ENCODE results near the gene GTF2IRD2. TPM values are rescaled to one million over a fixed set of nuclear protein-coding genes. Genes with fewer than 3 reads are reported as not detected.
"Not testable (repeated sequence)": the region's sequence is repeated elsewhere in the genome, so short reads cannot be mapped to it uniquely, and the experiment has no call there.

The GTF2IRD2 gene
- total RNA-seq, 1 donor from 2014 or later, result 5.3 TPM

GRCh38 chr7:74874748-74875512 lies 23.5 kb upstream of the GTF2IRD2 start:
- peak; percentile 2 for DNase-seq (ENCODE audit: low read depth)
- FAIRE-seq, result not testable (repeated sequence)

DNA sequence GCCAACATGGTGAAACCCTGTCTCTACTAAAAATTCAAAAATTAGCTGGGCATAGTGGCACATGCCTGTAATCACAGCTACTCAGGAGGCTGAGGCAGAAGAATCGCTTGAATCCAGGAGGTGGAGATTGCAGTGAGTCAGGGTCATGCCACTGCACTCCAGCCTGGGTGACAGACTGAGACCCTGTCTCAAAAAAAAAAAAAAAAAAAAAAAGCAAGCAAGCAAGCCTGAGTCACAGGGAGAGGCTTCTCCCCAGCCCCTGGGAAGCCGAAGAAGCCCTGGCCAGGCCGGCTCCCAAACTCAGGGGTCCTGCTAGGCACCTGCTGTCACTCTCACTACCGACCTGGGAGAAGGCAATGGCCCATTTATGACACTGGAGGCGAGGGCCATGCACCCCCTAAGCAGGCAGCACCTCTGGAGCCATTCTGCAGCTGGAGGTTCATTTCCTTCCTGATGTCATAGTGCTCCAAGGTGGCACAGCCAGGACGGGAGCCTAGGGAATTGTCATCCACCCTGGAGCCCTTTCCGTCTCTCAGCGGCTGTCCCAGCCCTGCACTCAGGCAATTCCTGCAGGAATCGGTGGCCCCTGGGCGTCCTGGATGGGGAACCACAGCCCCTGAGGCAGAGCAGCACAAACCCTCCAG lies 22.8 kb upstream of the GTF2IRD2 start:
- not testable (repeated sequence) for FAIRE-seq

More at GRCh38 chr7:74874748-74875512, 23.5 kb upstream of the GTF2IRD2 start:
- H3K79me2 ChIP-seq (ENCODE audit: insufficient read depth, low read length); H3K36me3 Mint-ChIP-seq (ENCODE audit: low read depth, unreplicated experiment); H2AFZ ChIP-seq (ENCODE audit: low read depth, low read length); H3K27me3 ChIP-seq (ENCODE audit: insufficient read depth, low read length); H3K9me3 Mint-ChIP-seq (ENCODE audit: unreplicated experiment); H3K4me3 ChIP-seq (ENCODE audit: insufficient read depth, low read depth, low read length); H3K36me3 ChIP-seq (ENCODE audit: insufficient read depth, low read length); H3K9me3 ChIP-seq (ENCODE audit: insufficient read depth, low read depth, low read length); H3K9ac ChIP-seq (ENCODE audit: low read length); H3K27ac Mint-ChIP-seq (ENCODE audit: unreplicated experiment); H3K27me3 Mint-ChIP-seq (ENCODE audit: low read depth, unreplicated experiment); H3K27ac ChIP-seq (ENCODE audit: low read depth, low read length); H3K4me1 Mint-ChIP-seq (ENCODE audit: low read depth, unreplicated experiment); H3K4me3 Mint-ChIP-seq (ENCODE audit: unreplicated experiment); H3K4me1 ChIP-seq (ENCODE audit: insufficient read depth, low read length); H4K20me1 ChIP-seq (ENCODE audit: insufficient read depth, low read length): not testable (repeated sequence)
- H3K4me2 ChIP-seq (ENCODE audit: low read length), result peak overlapping the region; percentile 30

GRCh38 chr7:74872542-74872941 lies 21.1 kb upstream of the GTF2IRD2 start:
- H3K79me2 ChIP-seq (ENCODE audit: insufficient read depth, low read length); H2AFZ ChIP-seq (ENCODE audit: low read depth, low read length); H3K27me3 ChIP-seq (ENCODE audit: insufficient read depth, low read length); H3K9ac ChIP-seq (ENCODE audit: low read length); FAIRE-seq; H3K36me3 Mint-ChIP-seq (ENCODE audit: low read depth, unreplicated experiment); H3K27ac Mint-ChIP-seq (ENCODE audit: unreplicated experiment); H3K4me3 ChIP-seq (ENCODE audit: insufficient read depth, low read depth, low read length); H4K20me1 ChIP-seq (ENCODE audit: insufficient read depth, low read length); H3K9me3 ChIP-seq (ENCODE audit: insufficient read depth, low read depth, low read length); H3K4me2 ChIP-seq (ENCODE audit: low read length); H3K27ac ChIP-seq (ENCODE audit: low read depth, low read length); H3K27me3 Mint-ChIP-seq (ENCODE audit: low read depth, unreplicated experiment); H3K4me1 Mint-ChIP-seq (ENCODE audit: low read depth, unreplicated experiment); H3K4me3 Mint-ChIP-seq (ENCODE audit: unreplicated experiment); DNase-seq (ENCODE audit: low read depth); H3K9me3 Mint-ChIP-seq (ENCODE audit: unreplicated experiment); H3K36me3 ChIP-seq (ENCODE audit: insufficient read depth, low read length); H3K4me1 ChIP-seq (ENCODE audit: insufficient read depth, low read length): not testable (repeated sequence)

More for the DNA sequence above, 22.8 kb upstream of the GTF2IRD2 start:
- H3K9me3 Mint-ChIP-seq (ENCODE audit: unreplicated experiment); H3K4me3 ChIP-seq (ENCODE audit: insufficient read depth, low read depth, low read length); H3K27ac ChIP-seq (ENCODE audit: low read depth, low read length); H3K36me3 Mint-ChIP-seq (ENCODE audit: low read depth, unreplicated experiment); H2AFZ ChIP-seq (ENCODE audit: low read depth, low read length); H3K27ac Mint-ChIP-seq (ENCODE audit: unreplicated experiment); H3K4me3 Mint-ChIP-seq (ENCODE audit: unreplicated experiment); H3K4me1 Mint-ChIP-seq (ENCODE audit: low read depth, unreplicated experiment); H3K4me2 ChIP-seq (ENCODE audit: low read length); H3K4me1 ChIP-seq (ENCODE audit: insufficient read depth, low read length); DNase-seq (ENCODE audit: low read depth); H3K27me3 ChIP-seq (ENCODE audit: insufficient read depth, low read length); H3K79me2 ChIP-seq (ENCODE audit: insufficient read depth, low read length); H3K9ac ChIP-seq (ENCODE audit: low read length); H3K36me3 ChIP-seq (ENCODE audit: insufficient read depth, low read length); H4K20me1 ChIP-seq (ENCODE audit: insufficient read depth, low read length); H3K27me3 Mint-ChIP-seq (ENCODE audit: low read depth, unreplicated experiment); H3K9me3 ChIP-seq (ENCODE audit: insufficient read depth, low read depth, low read length): not testable (repeated sequence)

DNA sequence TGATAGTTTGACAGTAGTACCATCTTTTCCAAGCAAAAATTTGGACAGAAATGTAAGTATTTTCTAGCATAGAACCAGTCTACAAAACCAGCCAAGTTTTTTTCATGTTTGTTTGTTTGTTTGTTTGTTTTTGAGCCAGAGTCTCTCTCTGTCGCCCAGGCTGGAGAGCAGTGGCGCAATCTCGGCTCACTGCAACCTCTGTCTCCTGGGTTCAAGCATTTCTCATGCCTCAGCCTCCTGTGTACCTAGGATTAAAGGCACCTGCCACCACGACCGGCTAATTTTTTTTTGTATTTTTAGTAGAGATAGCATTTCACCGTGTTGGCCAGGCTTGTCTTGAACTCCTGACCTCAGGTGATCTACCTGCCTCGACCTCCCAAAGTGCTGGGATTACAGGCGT lies 14.4 kb upstream of the GTF2IRD2 start:
- H3K4me3 ChIP-seq (ENCODE audit: insufficient read depth, low read depth, low read length); H3K4me3 Mint-ChIP-seq (ENCODE audit: unreplicated experiment); H3K36me3 Mint-ChIP-seq (ENCODE audit: low read depth, unreplicated experiment); H3K4me2 ChIP-seq (ENCODE audit: low read length); H3K27ac ChIP-seq (ENCODE audit: low read depth, low read length); FAIRE-seq; H3K79me2 ChIP-seq (ENCODE audit: insufficient read depth, low read length); H3K27ac Mint-ChIP-seq (ENCODE audit: unreplicated experiment); DNase-seq (ENCODE audit: low read depth); H3K4me1 Mint-ChIP-seq (ENCODE audit: low read depth, unreplicated experiment); H3K4me1 ChIP-seq (ENCODE audit: insufficient read depth, low read length); H4K20me1 ChIP-seq (ENCODE audit: insufficient read depth, low read length); H3K27me3 ChIP-seq (ENCODE audit: insufficient read depth, low read length); H3K9me3 Mint-ChIP-seq (ENCODE audit: unreplicated experiment); H3K9me3 ChIP-seq (ENCODE audit: insufficient read depth, low read depth, low read length); H3K27me3 Mint-ChIP-seq (ENCODE audit: low read depth, unreplicated experiment); H3K36me3 ChIP-seq (ENCODE audit: insufficient read depth, low read length); H2AFZ ChIP-seq (ENCODE audit: low read depth, low read length); H3K9ac ChIP-seq (ENCODE audit: low read length): not testable (repeated sequence)

- not testable (repeated sequence) for H3K4me1 ChIP-seq (ENCODE audit: insufficient read depth, low read length); DNase-seq (ENCODE audit: low read depth)
Measured at GRCh38 chr7:74849853-74850252, 1.6 kb downstream of the GTF2IRD2 start.

DNA sequence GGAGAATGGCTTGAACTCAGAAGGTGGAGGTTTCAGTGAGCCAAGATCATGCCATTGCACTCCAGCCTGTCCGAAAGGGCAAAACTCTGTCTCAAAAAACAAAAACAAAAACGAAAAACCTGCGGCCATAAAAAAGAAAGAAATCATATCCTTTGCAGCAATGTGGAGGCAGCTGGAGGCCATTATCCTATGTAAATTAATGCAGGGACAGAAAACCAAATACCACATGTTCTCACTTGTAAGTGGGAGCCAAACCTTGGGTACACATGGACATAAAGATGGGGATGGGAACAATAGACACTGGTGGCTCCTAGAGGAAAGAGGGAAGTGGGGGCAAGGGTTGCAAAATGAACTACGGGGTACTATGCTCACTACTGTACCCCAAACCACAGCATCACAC lies 21.0 kb downstream of the GTF2IRD2 start:
- H3K4me1 ChIP-seq (ENCODE audit: insufficient read depth, low read length), result not testable (repeated sequence)

More at GRCh38 chr7:74849853-74850252, 1.6 kb downstream of the GTF2IRD2 start:
- H3K4me3 ChIP-seq (ENCODE audit: insufficient read depth, low read depth, low read length); H3K9ac ChIP-seq (ENCODE audit: low read length); H3K9me3 Mint-ChIP-seq (ENCODE audit: unreplicated experiment); H3K4me3 Mint-ChIP-seq (ENCODE audit: unreplicated experiment); H4K20me1 ChIP-seq (ENCODE audit: insufficient read depth, low read length); FAIRE-seq; H2AFZ ChIP-seq (ENCODE audit: low read depth, low read length); H3K36me3 Mint-ChIP-seq (ENCODE audit: low read depth, unreplicated experiment); H3K9me3 ChIP-seq (ENCODE audit: insufficient read depth, low read depth, low read length); H3K27me3 ChIP-seq (ENCODE audit: insufficient read depth, low read length); H3K4me1 Mint-ChIP-seq (ENCODE audit: low read depth, unreplicated experiment); H3K27ac Mint-ChIP-seq (ENCODE audit: unreplicated experiment); H3K27me3 Mint-ChIP-seq (ENCODE audit: low read depth, unreplicated experiment); H3K79me2 ChIP-seq (ENCODE audit: insufficient read depth, low read length); H3K36me3 ChIP-seq (ENCODE audit: insufficient read depth, low read length); H3K27ac ChIP-seq (ENCODE audit: low read depth, low read length); H3K4me2 ChIP-seq (ENCODE audit: low read length): not testable (repeated sequence)

More for the DNA sequence above, 21.0 kb downstream of the GTF2IRD2 start:
- not testable (repeated sequence) for H2AFZ ChIP-seq (ENCODE audit: low read depth, low read length); H3K27me3 ChIP-seq (ENCODE audit: insufficient read depth, low read length); H3K79me2 ChIP-seq (ENCODE audit: insufficient read depth, low read length); H3K27ac Mint-ChIP-seq (ENCODE audit: unreplicated experiment); H3K4me2 ChIP-seq (ENCODE audit: low read length); H3K4me3 ChIP-seq (ENCODE audit: insufficient read depth, low read depth, low read length); H3K27ac ChIP-seq (ENCODE audit: low read depth, low read length); H3K9me3 ChIP-seq (ENCODE audit: insufficient read depth, low read depth, low read length); DNase-seq (ENCODE audit: low read depth); H3K4me1 Mint-ChIP-seq (ENCODE audit: low read depth, unreplicated experiment); H3K36me3 ChIP-seq (ENCODE audit: insufficient read depth, low read length); H3K4me3 Mint-ChIP-seq (ENCODE audit: unreplicated experiment); H3K9ac ChIP-seq (ENCODE audit: low read length); H3K36me3 Mint-ChIP-seq (ENCODE audit: low read depth, unreplicated experiment); H3K27me3 Mint-ChIP-seq (ENCODE audit: low read depth, unreplicated experiment); FAIRE-seq; H3K9me3 Mint-ChIP-seq (ENCODE audit: unreplicated experiment); H4K20me1 ChIP-seq (ENCODE audit: insufficient read depth, low read length)

All from astrocyte (in vitro differentiated cells and primary cell).